B cell (primary cell): ENCODE data around the gene SEMA3F. TPM values are rescaled to one million over a fixed set of nuclear protein-coding genes. Genes with fewer than 3 reads are reported as not detected.

ENCODE experiments used
- ATAC-seq: fragments of 200-7000 bp; cut with Tn5 transposase; one replicate; pipeline ENCODE4 v1.10.0; 2021; ENCODE audit warnings: low read depth, mild to moderate bottlenecking, moderate number of reproducible peaks, moderate library complexity
- CTCF ChIA-PET: fragments of 350-600 bp; sonication (Branson Sonifier 250); formaldehyde crosslinking; loops from one replicate; lab custom pipeline; 2021; ENCODE audit warnings: antibody characterized with exemption, inconsistent platforms; lab: Charles Lee
- POLR2A ChIA-PET: fragments of 350-600 bp; sonication (Branson Sonifier 250); formaldehyde crosslinking; loops from one replicate; lab custom pipeline; 2021; ENCODE audit warnings: antibody characterized with exemption; lab: Charles Lee
- DNase-seq: peaks from one replicate; pipeline ENCODE4 v3.0.0; 2013
- H2AFZ ChIP-seq: 2 replicates; pipeline ENCODE4 v1.6.1; 2012; ENCODE audit warnings: mild to moderate bottlenecking, low read depth, low read length; ENCODE audit not compliant: insufficient read depth, poor library complexity, severe bottlenecking
- H3K27ac ChIP-seq, 2 donors: 1 replicate in 1 of 2; 2 replicates in 1 of 2; pipeline ENCODE4 v1.5.1; 2012 to 2013; ENCODE audit warnings: low read length in 2 of 2, mild to moderate bottlenecking in 2 of 2, moderate library complexity in 1 of 2
- H3K27me3 ChIP-seq, 4 experiments: fragments of 200-600 bp in 1 of 4; sonication (generic) in 1 of 4; replicated peaks in 1 of 4; 1 replicate in 2 of 4; 2 replicates in 2 of 4; pipeline versions ENCODE4 v1.6.1 to v1.7.0; 2013 to 2016; ENCODE audit warnings: low read length in 3 of 4, mild to moderate bottlenecking in 2 of 4, mixed read lengths in 1 of 4, moderate library complexity in 1 of 4; ENCODE audit not compliant: insufficient read depth in 4 of 4, control insufficient read depth in 3 of 4; ENCODE audit errors: control extremely low read depth in 1 of 4
- H3K36me3 ChIP-seq, 2 experiments: replicated peaks in 1 of 2; 1 replicate in 1 of 2; 2 replicates in 1 of 2; pipeline versions ENCODE4 v1.6.1 to v1.7.1; 2013; ENCODE audit warnings: low read length in 1 of 2; ENCODE audit not compliant: insufficient read depth in 2 of 2, control insufficient read depth in 1 of 2; ENCODE audit errors: control extremely low read depth in 1 of 2, extremely low read depth in 1 of 2
- H3K4me1 ChIP-seq, 2 donors: fragments of 200-600 bp in 1 of 2; sonication (generic) in 1 of 2; 1 replicate in 1 of 2; 2 replicates in 1 of 2; pipeline versions ENCODE4 v1.5.1 to v1.6.1; 2013 to 2017; ENCODE audit warnings: low read length in 2 of 2; ENCODE audit not compliant: control insufficient read depth in 2 of 2, insufficient read depth in 2 of 2
- H3K4me2 ChIP-seq: replicated peaks from 2 replicates; pipeline ENCODE3; 2012; ENCODE audit warnings: mild to moderate bottlenecking, low read depth, low read length; ENCODE audit not compliant: poor library complexity, severe bottlenecking
- H3K4me3 ChIP-seq, 5 experiments: fragments of 200-600 bp in 1 of 5; sonication (generic) in 1 of 5; 1 replicate in 3 of 5; 2 replicates in 2 of 5; pipeline versions ENCODE4 v1.5.1 to v1.7.0; 2011 to 2016; ENCODE audit warnings: low read length in 4 of 5, mild to moderate bottlenecking in 4 of 5, low read depth in 2 of 5, control low read depth in 1 of 5, moderate library complexity in 1 of 5; ENCODE audit not compliant: insufficient read depth in 1 of 5; ENCODE audit errors: control extremely low read depth in 1 of 5, extremely low read depth in 1 of 5
- H3K79me2 ChIP-seq: fragments of 200-600 bp; sonication (generic); one replicate; pipeline ENCODE4 v1.6.0; 2016; ENCODE audit warnings: low read length; ENCODE audit not compliant: control insufficient read depth, insufficient read depth
- H3K9ac ChIP-seq: fragments of 200-600 bp; sonication (generic); 2 replicates; pipeline ENCODE4 v1.6.1; 2017; ENCODE audit warnings: mild to moderate bottlenecking, low read length, moderate library complexity
- H3K9me3 ChIP-seq, 3 donors: one replicate each; pipeline versions ENCODE4 v1.6.1 to v1.7.1; 2013; ENCODE audit warnings: low read length in 2 of 3; ENCODE audit not compliant: control insufficient read depth in 2 of 3, insufficient read depth in 1 of 3; ENCODE audit errors: control extremely low read depth in 1 of 3
- H4K20me1 ChIP-seq: 2 replicates; pipeline ENCODE4 v1.6.0; 2012; ENCODE audit warnings: mild to moderate bottlenecking, low read length; ENCODE audit not compliant: insufficient read depth, control insufficient read depth, poor library complexity, severe bottlenecking
- H3K27ac Mint-ChIP-seq: one replicate; pipeline ENCODE4 v1.8.0; 2021; ENCODE audit warnings: mixed read lengths
- H3K27me3 Mint-ChIP-seq: one replicate; pipeline ENCODE4 v1.8.0; 2021; ENCODE audit warnings: mixed read lengths
- H3K4me1 Mint-ChIP-seq: one replicate; pipeline ENCODE4 v1.8.0; 2021; ENCODE audit warnings: mixed read lengths
- H3K4me3 Mint-ChIP-seq: one replicate; pipeline ENCODE4 v1.8.0; 2021; ENCODE audit warnings: mixed read lengths
- H3K9me3 Mint-ChIP-seq: one replicate; pipeline ENCODE4 v1.8.0; 2022; ENCODE audit warnings: mixed read lengths; ENCODE audit not compliant: insufficient read depth
- EZH2 ChIP-seq: IDR thresholded peaks from 2 replicates; pipeline ENCODE4 v1.6.1; 2012; ENCODE audit warnings: borderline replicate concordance, low read depth, mild to moderate bottlenecking, moderate library complexity, low read length; ENCODE audit not compliant: insufficient read depth, poor library complexity, severe bottlenecking
- WGBS: methylation state at CpG from one replicate; pipeline ENCODE4 v1.1.5; 2013; ENCODE audit warnings: missing lambda C conversion rate; ENCODE audit not compliant: insufficient coverage; 5-methylcytosine and 5-hydroxymethylcytosine counted together
- intact Hi-C: fragments of 100-400 bp; cut with micrococcal nuclease; formaldehyde crosslinking; loops from one replicate; pipeline ENCODE4 v1.10.0; 2022
- polyA plus RNA-seq: library from polyadenylated mRNA; depleted of rRNA; stranded (reverse); fragments of >200 nt; gene quantifications from 2 replicates; pipeline ENCODE4 v1.2.3, GENCODE V29; 2012
- total RNA-seq, 2 donors: library from RNA; stranded (reverse); fragments of 120-200 nt in 1 of 2; gene quantifications; 1 replicate in 1 of 2; 2 replicates in 1 of 2; pipeline versions ENCODE4 v1.2.3 to v1.2.4, GENCODE V29; 2013 to 2022
- TF ChIP-seq, protein P1 (sequence below): fragments of 200-600 bp; IDR thresholded peaks from one replicate; pipeline ENCODE4 v1.8.0; 2022; ENCODE audit warnings: antibody characterized with exemption, mild to moderate bottlenecking

SEMA3F gene
- total and polyA plus RNA-seq, 2 donors (not counting 1 experiment from before 2014, with no cell fraction given) = 0.27 TPM; not detected in 1

DNA sequence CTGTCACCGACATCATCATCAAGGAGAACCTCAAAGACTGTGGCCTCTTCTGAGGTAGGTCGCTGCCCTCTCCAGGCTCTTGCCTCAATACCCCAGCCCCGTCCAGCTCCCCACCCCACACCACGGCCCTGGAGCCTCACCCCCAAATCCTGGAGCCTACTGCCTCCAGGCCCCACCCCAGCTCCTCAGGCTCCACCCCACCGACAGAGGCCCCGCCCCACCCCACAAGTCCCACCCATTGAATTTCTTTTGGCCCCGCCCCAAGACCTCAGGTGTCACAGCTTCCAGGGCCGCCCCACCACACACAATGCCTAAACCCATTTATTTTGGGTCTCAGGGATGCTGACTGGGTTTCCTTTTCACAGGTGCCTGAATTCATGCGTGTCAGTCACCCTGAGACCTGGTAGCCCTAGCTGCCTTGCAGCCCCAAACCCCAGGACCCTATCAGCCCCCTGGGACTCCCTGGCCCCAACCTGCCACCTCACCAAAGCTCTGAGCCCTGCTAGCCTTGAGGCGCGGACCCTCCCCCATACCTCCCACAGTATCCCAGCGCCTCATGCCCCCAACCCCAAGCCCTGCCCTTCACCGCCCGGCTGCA lies 39.9 kb downstream of the SEMA3F start:
- Mint-ChIP-seq H3K9me3 (no peaks in the 10 kb centered on the region), H3K27ac (no peak overlapping the region), H3K4me3 (peak overlapping the region; percentile 52), H3K27me3 (peaks cover 21% of the 10 kb centered on the region), H3K4me1 (peaks cover 11% of the 10 kb centered on the region)
- CTCF ChIA-PET = interaction anchor here (0.8 to 7.1 kb wide), 32 partner anchors 10 to 347 kb away, joined by 3 to 214 read pairs (median 5); partner anchors contain the start of genes GNAI2, HYAL2, HYAL3 and IFRD2
- TF ChIP-seq, protein P1, sequence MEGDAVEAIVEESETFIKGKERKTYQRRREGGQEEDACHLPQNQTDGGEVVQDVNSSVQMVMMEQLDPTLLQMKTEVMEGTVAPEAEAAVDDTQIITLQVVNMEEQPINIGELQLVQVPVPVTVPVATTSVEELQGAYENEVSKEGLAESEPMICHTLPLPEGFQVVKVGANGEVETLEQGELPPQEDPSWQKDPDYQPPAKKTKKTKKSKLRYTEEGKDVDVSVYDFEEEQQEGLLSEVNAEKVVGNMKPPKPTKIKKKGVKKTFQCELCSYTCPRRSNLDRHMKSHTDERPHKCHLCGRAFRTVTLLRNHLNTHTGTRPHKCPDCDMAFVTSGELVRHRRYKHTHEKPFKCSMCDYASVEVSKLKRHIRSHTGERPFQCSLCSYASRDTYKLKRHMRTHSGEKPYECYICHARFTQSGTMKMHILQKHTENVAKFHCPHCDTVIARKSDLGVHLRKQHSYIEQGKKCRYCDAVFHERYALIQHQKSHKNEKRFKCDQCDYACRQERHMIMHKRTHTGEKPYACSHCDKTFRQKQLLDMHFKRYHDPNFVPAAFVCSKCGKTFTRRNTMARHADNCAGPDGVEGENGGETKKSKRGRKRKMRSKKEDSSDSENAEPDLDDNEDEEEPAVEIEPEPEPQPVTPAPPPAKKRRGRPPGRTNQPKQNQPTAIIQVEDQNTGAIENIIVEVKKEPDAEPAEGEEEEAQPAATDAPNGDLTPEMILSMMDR = no peak
- TF ChIP-seq EZH2 = no peak
- intact Hi-C loops = loop anchor here (1.0 to 2.0 kb wide), 2 partner anchors 51 to 126 kb away; no protein-coding TSS in a partner anchor
- H3K27ac ChIP-seq = no peak overlapping the region
- peak; percentile 38 for ATAC-seq
- H3K36me3 ChIP-seq = no peaks in the 10 kb centered on the region
- 68% methylated on average over 12 of the region's 14 CpGs for WGBS
- peaks cover 0 to 50% (median 11%) of the 10 kb centered on the region in 4 experiments for H3K27me3 ChIP-seq
- peak overlapping the region; percentile 69 for H3K4me2 ChIP-seq
- H3K9me3 ChIP-seq = peaks cover 0 to 13% (median 0%) of the 10 kb centered on the region in 3 donors
- H2AFZ ChIP-seq = peak overlapping the region; percentile 68
- no peak overlapping the region for H3K9ac ChIP-seq
- POLR2A ChIA-PET = interaction anchor here (0.5 to 2.4 kb wide), 4 partner anchors 32 to 382 kb away, joined by 3 to 16 read pairs (median 4); no protein-coding TSS in a partner anchor
- no peak for DNase-seq
- no peaks in the 10 kb centered on the region for H4K20me1 ChIP-seq
- no peaks in the 10 kb centered on the region for H3K79me2 ChIP-seq
- H3K4me3 ChIP-seq = peak overlapping the region in 1 of 5 experiments; percentile 33
- H3K4me1 ChIP-seq = peaks cover 17 to 23% of the 10 kb centered on the region in 2 donors
